HEK293 (cell line): ENCODE results near the gene SRCIN1.

ENCODE experiments used
- SP2 ChIP-seq: fragments of 450-650 bp; formaldehyde crosslinking; IDR thresholded peaks from 2 replicates; pipeline ENCODE4 v1.5.1; 2016; ENCODE audit warnings: missing biosample characterization, missing genetic modification characterization
- ZNF184 ChIP-seq: fragments of 450-650 bp; IDR thresholded peaks from 2 replicates; pipeline ENCODE4 v1.5.1; 2018; ENCODE audit warnings: missing biosample characterization, mild to moderate bottlenecking, missing genetic modification characterization
- TF ChIP-seq, protein P1 (sequence below): fragments of 450-650 bp; formaldehyde crosslinking; IDR thresholded peaks from 2 replicates; pipeline ENCODE4 v1.5.1; 2016; ENCODE audit warnings: missing biosample characterization, missing genetic modification characterization
- TF ChIP-seq, protein P2 (sequence below): fragments of 450-650 bp; IDR thresholded peaks from 2 replicates; pipeline ENCODE4 v1.5.1; 2018; ENCODE audit warnings: missing biosample characterization, missing genetic modification characterization

DNA sequence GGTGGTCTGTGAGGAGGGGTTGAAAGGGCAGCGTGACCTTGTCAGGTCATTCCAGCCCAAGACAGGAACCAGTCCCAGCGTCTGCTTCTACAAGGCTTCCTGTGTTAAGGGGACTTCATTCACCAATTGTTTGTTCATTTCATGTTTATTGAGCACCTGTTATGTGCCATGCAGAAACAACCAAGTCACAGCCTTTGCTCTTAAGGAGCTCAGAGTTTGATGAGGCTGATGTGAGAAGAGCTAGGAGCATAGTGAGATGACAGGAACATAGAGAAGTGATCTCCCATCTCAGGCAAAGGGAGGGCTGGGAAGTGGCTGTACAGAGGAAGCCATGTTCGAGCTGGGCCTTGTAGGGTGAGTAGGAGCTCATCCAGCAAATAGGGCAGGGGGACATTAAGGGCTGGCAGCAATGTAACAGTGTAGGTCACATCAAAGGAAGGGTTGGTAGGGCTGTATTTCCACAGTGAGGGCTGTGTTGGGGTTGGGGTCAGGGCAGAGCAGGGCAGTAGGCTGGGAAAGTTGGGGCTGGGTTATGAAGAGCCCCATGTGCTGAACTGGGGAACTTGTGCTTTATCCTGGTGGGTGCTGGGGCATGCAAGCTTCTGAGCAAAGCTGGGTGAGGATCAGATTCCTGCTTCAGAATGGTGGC is 97.7 kb downstream of the SRCIN1 start:
- TF ChIP-seq, protein P1, sequence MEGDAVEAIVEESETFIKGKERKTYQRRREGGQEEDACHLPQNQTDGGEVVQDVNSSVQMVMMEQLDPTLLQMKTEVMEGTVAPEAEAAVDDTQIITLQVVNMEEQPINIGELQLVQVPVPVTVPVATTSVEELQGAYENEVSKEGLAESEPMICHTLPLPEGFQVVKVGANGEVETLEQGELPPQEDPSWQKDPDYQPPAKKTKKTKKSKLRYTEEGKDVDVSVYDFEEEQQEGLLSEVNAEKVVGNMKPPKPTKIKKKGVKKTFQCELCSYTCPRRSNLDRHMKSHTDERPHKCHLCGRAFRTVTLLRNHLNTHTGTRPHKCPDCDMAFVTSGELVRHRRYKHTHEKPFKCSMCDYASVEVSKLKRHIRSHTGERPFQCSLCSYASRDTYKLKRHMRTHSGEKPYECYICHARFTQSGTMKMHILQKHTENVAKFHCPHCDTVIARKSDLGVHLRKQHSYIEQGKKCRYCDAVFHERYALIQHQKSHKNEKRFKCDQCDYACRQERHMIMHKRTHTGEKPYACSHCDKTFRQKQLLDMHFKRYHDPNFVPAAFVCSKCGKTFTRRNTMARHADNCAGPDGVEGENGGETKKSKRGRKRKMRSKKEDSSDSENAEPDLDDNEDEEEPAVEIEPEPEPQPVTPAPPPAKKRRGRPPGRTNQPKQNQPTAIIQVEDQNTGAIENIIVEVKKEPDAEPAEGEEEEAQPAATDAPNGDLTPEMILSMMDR (tag by site-specific recombination): no peak
- no peak for TF ChIP-seq SP2 (tag by site-specific recombination)
- TF ChIP-seq, protein P2, sequence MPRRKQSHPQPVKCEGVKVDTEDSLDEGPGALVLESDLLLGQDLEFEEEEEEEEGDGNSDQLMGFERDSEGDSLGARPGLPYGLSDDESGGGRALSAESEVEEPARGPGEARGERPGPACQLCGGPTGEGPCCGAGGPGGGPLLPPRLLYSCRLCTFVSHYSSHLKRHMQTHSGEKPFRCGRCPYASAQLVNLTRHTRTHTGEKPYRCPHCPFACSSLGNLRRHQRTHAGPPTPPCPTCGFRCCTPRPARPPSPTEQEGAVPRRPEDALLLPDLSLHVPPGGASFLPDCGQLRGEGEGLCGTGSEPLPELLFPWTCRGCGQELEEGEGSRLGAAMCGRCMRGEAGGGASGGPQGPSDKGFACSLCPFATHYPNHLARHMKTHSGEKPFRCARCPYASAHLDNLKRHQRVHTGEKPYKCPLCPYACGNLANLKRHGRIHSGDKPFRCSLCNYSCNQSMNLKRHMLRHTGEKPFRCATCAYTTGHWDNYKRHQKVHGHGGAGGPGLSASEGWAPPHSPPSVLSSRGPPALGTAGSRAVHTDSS (tag by site-specific recombination): no peak
- TF ChIP-seq ZNF184 (tag by site-specific recombination): no peak
